GM23338 (cell line): ENCODE data around the gene PPP6R2. TPM values are rescaled to one million over a fixed set of nuclear protein-coding genes. Genes with fewer than 3 reads are reported as not detected.

ENCODE experiments used
- ATAC-seq: fragments of 200-7000 bp; cut with Tn5 transposase; 3 replicates; pipeline ENCODE4 v1.9.1; 2020
- DNase-seq: peaks from one replicate; pipeline ENCODE4 v3.0.0-alpha.2; 2015; ENCODE audit warnings: low spot score
- H2AFZ ChIP-seq: fragments of 200-600 bp; sonication (generic); 2 replicates; pipeline ENCODE4 v1.8.0; 2016; ENCODE audit warnings: antibody characterized with exemption, mild to moderate bottlenecking, moderate library complexity
- H3F3A ChIP-seq: fragments of 200-600 bp; sonication (generic); replicated peaks from 2 replicates; pipeline ENCODE4 v1.8.0; 2017; ENCODE audit warnings: antibody characterized with exemption, mixed run types, low read depth
- H3K27ac ChIP-seq: fragments of 200-600 bp; sonication (generic); 2 replicates; pipeline ENCODE4 v1.6.1; 2016; ENCODE audit warnings: low read depth
- H3K27me3 ChIP-seq: fragments of 200-600 bp; sonication (generic); 2 replicates; pipeline ENCODE4 v1.8.0; 2016; ENCODE audit warnings: mild to moderate bottlenecking, mixed run types, moderate library complexity; ENCODE audit not compliant: insufficient read depth
- H3K36me3 ChIP-seq: fragments of 200-600 bp; sonication (generic); 2 replicates; pipeline ENCODE4 v1.8.0; 2016; ENCODE audit warnings: mild to moderate bottlenecking; ENCODE audit not compliant: insufficient read depth
- H3K4me1 ChIP-seq: fragments of 200-600 bp; sonication (generic); 2 replicates; pipeline ENCODE4 v1.8.0; 2016; ENCODE audit warnings: mild to moderate bottlenecking, moderate library complexity; ENCODE audit not compliant: insufficient read depth
- H3K4me2 ChIP-seq: fragments of 200-600 bp; sonication (generic); 2 replicates; pipeline ENCODE4 v1.7.1; 2017; ENCODE audit warnings: mixed run types
- H3K4me3 ChIP-seq: fragments of 200-600 bp; sonication (generic); 2 replicates; pipeline ENCODE4 v1.6.1; 2016; ENCODE audit warnings: mixed run types
- H3K79me2 ChIP-seq: fragments of 200-600 bp; sonication (generic); replicated peaks from 2 replicates; pipeline ENCODE4 v1.8.0; 2017; ENCODE audit warnings: mild to moderate bottlenecking; ENCODE audit not compliant: insufficient read depth
- H3K9me2 ChIP-seq: fragments of 200-600 bp; sonication (generic); 2 replicates; pipeline ENCODE4 v1.8.0; 2017; ENCODE audit not compliant: insufficient read depth
- H4K20me1 ChIP-seq: fragments of 200-600 bp; sonication (generic); replicated peaks from 2 replicates; pipeline ENCODE4 v1.8.0; 2017; ENCODE audit warnings: mild to moderate bottlenecking; ENCODE audit not compliant: insufficient read depth
- H3K27ac Mint-ChIP-seq: 2 replicates; pipeline ENCODE4 v1.8.0; 2020; ENCODE audit warnings: inconsistent platforms, mild to moderate bottlenecking, moderate library complexity, mixed read lengths
- H3K27me3 Mint-ChIP-seq: 3 replicates; pipeline ENCODE4 v1.8.0; 2022; ENCODE audit warnings: low read depth, mild to moderate bottlenecking, moderate library complexity, mixed read lengths, inconsistent platforms; ENCODE audit not compliant: insufficient read depth, poor library complexity
- H3K36me3 Mint-ChIP-seq: 3 replicates; pipeline ENCODE4 v1.8.0; 2021; ENCODE audit warnings: low read depth, mild to moderate bottlenecking, inconsistent platforms, moderate library complexity, mixed read lengths
- H3K4me1 Mint-ChIP-seq: 3 replicates; pipeline ENCODE4 v1.8.0; 2020; ENCODE audit warnings: mild to moderate bottlenecking, inconsistent platforms, mixed read lengths
- H3K4me3 Mint-ChIP-seq: 3 replicates; pipeline ENCODE4 v1.8.0; 2021; ENCODE audit warnings: moderate library complexity, mild to moderate bottlenecking, inconsistent platforms, mixed read lengths
- H3K9me3 Mint-ChIP-seq: 3 replicates; pipeline ENCODE4 v1.8.0; 2020; ENCODE audit warnings: moderate library complexity, mild to moderate bottlenecking, inconsistent platforms, mixed read lengths
- CREB1 ChIP-seq: fragments of 250-450 bp; sonication (Bioruptor Pico); IDR thresholded peaks from 2 replicates; pipeline ENCODE4 v1.5.0; 2020; ENCODE audit warnings: low read depth, mild to moderate bottlenecking, moderate library complexity
- CTCF ChIP-seq, 2 experiments: fragments of 200-600 bp in 1 of 2; sonication (generic) in 1 of 2; conservative IDR thresholded peaks; 2 replicates each; pipeline versions ENCODE4 v1.5.1 to v1.6.1; 2016 to 2017; ENCODE audit warnings: antibody characterized with exemption in 2 of 2, low read depth in 2 of 2, mild to moderate bottlenecking in 2 of 2, moderate library complexity in 1 of 2
- ETS1 ChIP-seq: IDR thresholded peaks from 2 replicates; pipeline ENCODE4 v1.6.1; 2016; ENCODE audit warnings: antibody characterized with exemption
- EZH2 ChIP-seq: fragments of 200-600 bp; sonication (generic); IDR thresholded peaks from one replicate; pipeline ENCODE4 v1.8.0; 2017; ENCODE audit warnings: antibody characterized with exemption, mild to moderate bottlenecking, low read depth; ENCODE audit not compliant: unreplicated experiment
- EZH2phosphoT487 ChIP-seq: fragments of 200-600 bp; sonication (generic); IDR thresholded peaks from one replicate; pipeline ENCODE4 v1.8.1; 2018; ENCODE audit warnings: antibody characterized with exemption; ENCODE audit not compliant: unreplicated experiment
- JUNB ChIP-seq: IDR thresholded peaks from one replicate; pipeline ENCODE4 v1.6.1; 2016; ENCODE audit warnings: antibody characterized with exemption; ENCODE audit not compliant: unreplicated experiment
- POLR2AphosphoS5 ChIP-seq: IDR thresholded peaks from 2 replicates; pipeline ENCODE4 v1.6.1; 2016; ENCODE audit warnings: antibody characterized with exemption, low read depth
- STAT1 ChIP-seq: IDR thresholded peaks from one replicate; pipeline ENCODE4 v1.6.1; 2016; ENCODE audit warnings: antibody characterized with exemption; ENCODE audit not compliant: unreplicated experiment
- ZNF331 ChIP-seq: fragments of 250-450 bp; sonication (Bioruptor Pico); IDR thresholded peaks from 2 replicates; pipeline ENCODE4 v1.5.0; 2020; ENCODE audit warnings: low read depth, mild to moderate bottlenecking, moderate library complexity
- polyA plus RNA-seq: library from polyadenylated mRNA; unstranded; fragments of >200 nt; fragmentation: Nextera tagmentation; extraction: Ambion mirVana; gene quantifications from 2 replicates; pipeline ENCODE4 v1.2.1, GENCODE V29; 2016
- total RNA-seq: library from RNA; depleted of rRNA; stranded (reverse); fragments of >200 nt; shearing (Covaris generic); gene quantifications from 2 replicates; pipeline ENCODE4 v1.2.3, GENCODE V29; 2014
- TF ChIP-seq, protein P1 (sequence below): IDR thresholded peaks from one replicate; pipeline ENCODE4 v1.6.1; 2018; ENCODE audit warnings: antibody characterized with exemption; ENCODE audit not compliant: unreplicated experiment

Gene PPP6R2
- total and polyA plus RNA-seq, 2 experiments from 2014 or later, result 11.9 to 45.8 TPM

DNA sequence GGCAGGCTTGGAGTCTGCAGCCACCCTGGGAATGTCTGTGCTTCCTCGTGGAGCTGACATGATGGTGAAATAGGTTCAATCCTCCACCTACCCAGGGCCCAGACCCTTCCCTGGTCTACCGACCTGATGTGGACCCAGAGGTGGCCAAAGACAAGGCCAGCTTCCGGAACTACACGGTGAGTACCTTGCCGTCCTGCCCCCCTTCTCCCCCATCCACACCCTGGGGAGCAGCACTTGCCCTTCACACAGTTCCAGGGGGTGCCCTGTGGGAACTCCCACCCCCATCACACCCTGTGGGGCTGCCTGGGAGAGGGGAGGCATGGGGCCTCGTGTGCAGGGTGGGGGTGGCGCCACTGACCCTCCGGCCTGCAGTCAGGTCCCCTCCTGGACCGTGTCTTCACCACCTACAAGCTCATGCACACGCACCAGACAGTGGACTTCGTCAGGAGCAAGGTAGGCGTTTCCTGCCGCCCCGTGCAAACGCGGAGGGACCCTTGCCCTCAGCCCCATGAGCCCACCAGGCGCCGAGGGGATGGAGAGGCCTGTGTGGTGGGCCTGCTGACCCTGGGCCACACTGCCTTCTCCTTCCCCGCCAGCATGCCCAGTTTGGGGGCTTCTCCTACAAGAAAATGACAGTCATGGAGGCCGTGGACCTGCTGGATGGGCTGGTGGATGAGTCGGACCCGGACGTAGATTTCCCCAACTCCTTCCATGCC is 144.3 kb downstream of the PPP6R2 start (continued):
- TF ChIP-seq, protein P1, sequence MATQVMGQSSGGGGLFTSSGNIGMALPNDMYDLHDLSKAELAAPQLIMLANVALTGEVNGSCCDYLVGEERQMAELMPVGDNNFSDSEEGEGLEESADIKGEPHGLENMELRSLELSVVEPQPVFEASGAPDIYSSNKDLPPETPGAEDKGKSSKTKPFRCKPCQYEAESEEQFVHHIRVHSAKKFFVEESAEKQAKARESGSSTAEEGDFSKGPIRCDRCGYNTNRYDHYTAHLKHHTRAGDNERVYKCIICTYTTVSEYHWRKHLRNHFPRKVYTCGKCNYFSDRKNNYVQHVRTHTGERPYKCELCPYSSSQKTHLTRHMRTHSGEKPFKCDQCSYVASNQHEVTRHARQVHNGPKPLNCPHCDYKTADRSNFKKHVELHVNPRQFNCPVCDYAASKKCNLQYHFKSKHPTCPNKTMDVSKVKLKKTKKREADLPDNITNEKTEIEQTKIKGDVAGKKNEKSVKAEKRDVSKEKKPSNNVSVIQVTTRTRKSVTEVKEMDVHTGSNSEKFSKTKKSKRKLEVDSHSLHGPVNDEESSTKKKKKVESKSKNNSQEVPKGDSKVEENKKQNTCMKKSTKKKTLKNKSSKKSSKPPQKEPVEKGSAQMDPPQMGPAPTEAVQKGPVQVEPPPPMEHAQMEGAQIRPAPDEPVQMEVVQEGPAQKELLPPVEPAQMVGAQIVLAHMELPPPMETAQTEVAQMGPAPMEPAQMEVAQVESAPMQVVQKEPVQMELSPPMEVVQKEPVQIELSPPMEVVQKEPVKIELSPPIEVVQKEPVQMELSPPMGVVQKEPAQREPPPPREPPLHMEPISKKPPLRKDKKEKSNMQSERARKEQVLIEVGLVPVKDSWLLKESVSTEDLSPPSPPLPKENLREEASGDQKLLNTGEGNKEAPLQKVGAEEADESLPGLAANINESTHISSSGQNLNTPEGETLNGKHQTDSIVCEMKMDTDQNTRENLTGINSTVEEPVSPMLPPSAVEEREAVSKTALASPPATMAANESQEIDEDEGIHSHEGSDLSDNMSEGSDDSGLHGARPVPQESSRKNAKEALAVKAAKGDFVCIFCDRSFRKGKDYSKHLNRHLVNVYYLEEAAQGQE, result no peak
- TF ChIP-seq CTCF (conservative IDR thresholded peaks at IDR 0.05; ENCODE audit: low read depth in 2 of 2) (no peak), CREB1 (CRISPR knock-in tag) (no peak), ETS1 (no peak), EZH2 (no peak), EZH2phosphoT487 (no peak), JUNB (no peak), POLR2AphosphoS5 (no peak), ZNF331 (CRISPR knock-in tag) (no peak)

GRCh38 chr22:50488006-50488677 is 145.0 kb downstream of the PPP6R2 start:
- Histone ChIP-seq H3K4me1 (no peaks in the 10 kb centered on the region), H4K20me1 (no peaks in the 10 kb centered on the region), H3K27ac (no peak overlapping the region), H3K4me3 (no peak overlapping the region), H3K4me2 (no peak overlapping the region), H3K79me2 (no peaks in the 10 kb centered on the region), H3K9me2 (no peaks in the 10 kb centered on the region), H3K27me3 (no peaks in the 10 kb centered on the region), H3F3A (no peaks in the 10 kb centered on the region), H3K36me3 (no peaks in the 10 kb centered on the region), H2AFZ (no peak overlapping the region)
- DNase-seq (no peak), ATAC-seq (no peak)
- peaks cover 3% of the 10 kb centered on the region; the same call in 1 of the 3 replicates for H3K4me1 Mint-ChIP-seq
- H3K27me3 Mint-ChIP-seq, result peaks cover 9% of the 10 kb centered on the region
- no peak overlapping the region for H3K27ac Mint-ChIP-seq
- H3K4me3 Mint-ChIP-seq, result no peak overlapping the region
- TF ChIP-seq JUNB, result no peak
- no peak for TF ChIP-seq CTCF (conservative IDR thresholded peaks at IDR 0.05; ENCODE audit: low read depth in 2 of 2)
- no peak for TF ChIP-seq STAT1
- no peak for TF ChIP-seq EZH2phosphoT487
- no peaks in the 10 kb centered on the region for H3K9me3 Mint-ChIP-seq
- 0 out of 3 replicates have a peak, but pooled peaks cover under 1% of the 10 kb centered on the region for H3K36me3 Mint-ChIP-seq
